CD4-positive, CD25-positive, alpha-beta regulatory T cell (primary cell): ENCODE measurements around the gene CHST11. TPM values are rescaled to one million over a fixed set of nuclear protein-coding genes. Genes with fewer than 3 reads are reported as not detected.
A peak's percentile ranks its signal among the peaks of the same experiment; 100 is the strongest.

Source experiments
- ATAC-seq, 2 donors: fragments of 150-1000 bp; cut with Tn5 transposase; one replicate each; pipeline ENCODE4 v1.10.0; 2021; ENCODE audit warnings: low read depth in 2 of 2, moderate number of reproducible peaks in 2 of 2, moderate library complexity in 1 of 2
- DNase-seq, 3 donors: peaks; one replicate each; pipeline versions ENCODE4 v3.0.0 to v3.0.0-alpha.2; 2012 to 2022; ENCODE audit warnings: mixed read lengths in 1 of 3
- H3K27ac ChIP-seq: one replicate; pipeline ENCODE4 v1.7.0; 2013; ENCODE audit warnings: mild to moderate bottlenecking, low read length; ENCODE audit not compliant: insufficient read depth, poor library complexity, severe bottlenecking
- H3K27me3 ChIP-seq: one replicate; pipeline ENCODE4 v1.7.0; 2013; ENCODE audit warnings: low read length; ENCODE audit not compliant: control insufficient read depth, insufficient read depth
- H3K36me3 ChIP-seq: one replicate; pipeline ENCODE4 v1.7.0; 2013; ENCODE audit warnings: mild to moderate bottlenecking, low read length, moderate library complexity; ENCODE audit not compliant: control insufficient read depth, insufficient read depth
- H3K4me1 ChIP-seq: 2 replicates; pipeline ENCODE4 v1.7.0; 2013; ENCODE audit warnings: mild to moderate bottlenecking, low read length; ENCODE audit not compliant: insufficient read depth, control insufficient read depth, poor library complexity, severe bottlenecking
- H3K4me3 ChIP-seq: one replicate; pipeline ENCODE4 v1.7.0; 2013; ENCODE audit warnings: low read depth, mild to moderate bottlenecking, low read length, moderate library complexity
- H3K9me3 ChIP-seq, 2 experiments: 1 replicate in 1 of 2; 2 replicates in 1 of 2; pipeline ENCODE4 v1.7.0; 2013; ENCODE audit warnings: low read length in 2 of 2, mild to moderate bottlenecking in 1 of 2, moderate library complexity in 1 of 2; ENCODE audit not compliant: control insufficient read depth in 2 of 2
- H3K27ac Mint-ChIP-seq, 3 donors: one replicate each; pipeline ENCODE4 v1.8.0; 2020 to 2022; ENCODE audit warnings: mild to moderate bottlenecking in 3 of 3, mixed read lengths in 3 of 3, moderate library complexity in 2 of 3
- H3K27me3 Mint-ChIP-seq: one replicate; pipeline ENCODE4 v1.8.0; 2022; ENCODE audit warnings: mild to moderate bottlenecking, mixed read lengths
- H3K36me3 Mint-ChIP-seq: one replicate; pipeline ENCODE4 v1.8.0; 2020; ENCODE audit warnings: mixed read lengths
- H3K4me1 Mint-ChIP-seq, 4 donors: one replicate each; pipeline ENCODE4 v1.8.0; 2020 to 2022; ENCODE audit warnings: mixed read lengths in 4 of 4, mild to moderate bottlenecking in 1 of 4
- H3K4me3 Mint-ChIP-seq, 4 donors: one replicate each; pipeline ENCODE4 v1.8.0; 2020 to 2022; ENCODE audit warnings: mild to moderate bottlenecking in 4 of 4, mixed read lengths in 4 of 4, moderate library complexity in 3 of 4
- H3K9me3 Mint-ChIP-seq, 7 donors: one replicate each; pipeline ENCODE4 v1.8.0; 2020 to 2022; ENCODE audit warnings: mixed read lengths in 7 of 7, mild to moderate bottlenecking in 3 of 7, moderate library complexity in 2 of 7
- polyA plus RNA-seq, 4 donors: library from polyadenylated mRNA; unstranded; fragments of 300-500 nt; fragmentation: Illumina TruSeq; gene quantifications; one replicate each; pipeline ENCODE4 v1.2.3, GENCODE V29; 2021
- total RNA-seq: library from RNA; stranded (reverse); gene quantifications from one replicate; pipeline ENCODE4 v1.2.3, GENCODE V29; 2022

CHST11 gene
- total and polyA plus RNA-seq, 5 donors from 2014 or later = 70.2 to 192 (median 105) TPM

DNA sequence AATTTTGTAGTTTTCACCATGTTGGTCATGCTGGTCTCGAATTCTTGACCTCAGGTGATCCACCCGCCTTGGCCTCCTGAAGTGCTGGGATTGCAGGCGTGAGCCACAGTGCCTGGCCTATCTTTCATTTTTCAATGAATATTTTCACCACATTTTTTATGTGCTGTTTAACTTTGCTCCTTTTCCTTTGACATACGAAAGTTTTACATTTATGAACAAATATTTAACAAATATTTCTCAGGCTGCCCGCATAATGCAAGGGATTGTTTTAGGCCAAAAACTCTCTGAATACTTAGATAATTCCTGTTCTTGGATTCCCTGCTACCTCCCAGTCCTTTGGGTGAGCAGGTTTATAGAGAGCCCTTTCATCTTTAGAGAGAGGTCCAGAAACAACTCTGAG is 8.7 kb upstream of the CHST11 start:
- Mint-ChIP-seq H3K4me1 (peaks cover 0 to 3% (median under 1%) of the 10 kb centered on the region in 4 donors), H3K27ac (no peak overlapping the region), H3K4me3 (no peak overlapping the region), H3K36me3 (no peaks in the 10 kb centered on the region), H3K9me3 (peaks cover 0 to 4% (median 0%) of the 10 kb centered on the region in 7 donors), H3K27me3 (no peaks in the 10 kb centered on the region)
- Histone ChIP-seq H3K27ac (no peak overlapping the region), H3K4me1 (no peaks in the 10 kb centered on the region), H3K36me3 (no peaks in the 10 kb centered on the region), H3K4me3 (no peak overlapping the region), H3K9me3 (peaks cover 0 to 6% of the 10 kb centered on the region in 2 experiments), H3K27me3 (no peaks in the 10 kb centered on the region)
- ATAC-seq = no peak
- DNase-seq = no peak

DNA sequence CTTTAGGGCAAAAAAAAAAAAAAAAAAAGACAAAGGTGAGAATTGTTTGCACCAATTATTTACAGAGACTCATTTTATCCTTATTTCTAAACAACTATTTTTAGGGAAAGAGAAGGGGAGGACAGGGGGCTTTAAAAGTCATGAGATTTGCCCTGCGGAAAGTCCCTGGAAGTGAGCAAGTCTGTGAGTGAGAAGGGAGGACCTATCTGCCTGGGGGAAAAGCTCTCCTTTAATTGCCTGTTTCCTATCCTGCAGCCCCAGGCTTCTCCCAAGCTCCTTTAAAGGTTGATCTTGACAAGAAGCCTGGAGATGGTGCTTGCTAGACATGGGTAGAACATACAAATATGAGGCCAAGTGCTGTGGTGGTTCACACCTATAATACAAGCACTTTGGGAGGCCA is 8.3 kb upstream of the CHST11 start:
- Mint-ChIP-seq H3K9me3 (peaks cover 0 to 4% (median 0%) of the 10 kb centered on the region in 7 donors), H3K36me3 (no peaks in the 10 kb centered on the region), H3K27ac (no peak overlapping the region), H3K27me3 (no peaks in the 10 kb centered on the region), H3K4me3 (no peak overlapping the region), H3K4me1 (peaks cover 0 to 5% (median 1%) of the 10 kb centered on the region in 4 donors)
- DNase-seq = no peak
- no peak for ATAC-seq
- no peaks in the 10 kb centered on the region for H3K27me3 ChIP-seq
- no peak overlapping the region for H3K27ac ChIP-seq
- H3K36me3 ChIP-seq = no peaks in the 10 kb centered on the region
- no peaks in the 10 kb centered on the region for H3K4me1 ChIP-seq
- H3K9me3 ChIP-seq = peaks cover 0 to 6% of the 10 kb centered on the region in 2 experiments
- H3K4me3 ChIP-seq = no peak overlapping the region

DNA sequence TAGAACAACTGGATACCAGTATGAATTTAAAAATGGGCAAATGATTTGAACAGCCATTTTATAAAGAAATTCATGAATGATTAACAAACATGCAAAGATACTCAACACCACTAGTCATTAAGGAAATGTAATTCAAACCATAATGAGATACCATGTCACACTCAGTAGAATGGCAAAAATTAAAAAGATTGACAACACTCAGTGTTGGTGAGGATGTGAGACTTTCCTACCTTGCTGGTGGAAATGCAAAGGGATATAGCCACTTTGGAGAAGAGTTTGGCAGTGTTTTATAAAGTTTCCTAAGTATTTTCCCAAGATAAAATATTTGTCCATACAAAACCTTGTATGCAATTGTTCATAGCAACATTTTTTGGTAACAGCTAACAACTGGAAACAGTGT is 6.0 kb upstream of the CHST11 start:
- peaks cover 5% of the 10 kb centered on the region for H3K4me1 ChIP-seq
- H3K36me3 ChIP-seq = no peaks in the 10 kb centered on the region
- ATAC-seq (no peak), DNase-seq (no peak)
- no peaks in the 10 kb centered on the region for H3K27me3 Mint-ChIP-seq
- no peak overlapping the region for H3K4me3 Mint-ChIP-seq
- H3K36me3 Mint-ChIP-seq = no peaks in the 10 kb centered on the region
- no peaks in the 10 kb centered on the region for H3K27me3 ChIP-seq
- peaks cover 13 to 21% (median 13%) of the 10 kb centered on the region in 4 donors for H3K4me1 Mint-ChIP-seq
- H3K9me3 ChIP-seq = peaks cover 0 to 6% of the 10 kb centered on the region in 2 experiments
- no peak overlapping the region for H3K27ac Mint-ChIP-seq
- no peak overlapping the region for H3K27ac ChIP-seq
- no peak overlapping the region for H3K4me3 ChIP-seq
- peaks cover 0 to 4% (median 0%) of the 10 kb centered on the region in 7 donors for H3K9me3 Mint-ChIP-seq

DNA sequence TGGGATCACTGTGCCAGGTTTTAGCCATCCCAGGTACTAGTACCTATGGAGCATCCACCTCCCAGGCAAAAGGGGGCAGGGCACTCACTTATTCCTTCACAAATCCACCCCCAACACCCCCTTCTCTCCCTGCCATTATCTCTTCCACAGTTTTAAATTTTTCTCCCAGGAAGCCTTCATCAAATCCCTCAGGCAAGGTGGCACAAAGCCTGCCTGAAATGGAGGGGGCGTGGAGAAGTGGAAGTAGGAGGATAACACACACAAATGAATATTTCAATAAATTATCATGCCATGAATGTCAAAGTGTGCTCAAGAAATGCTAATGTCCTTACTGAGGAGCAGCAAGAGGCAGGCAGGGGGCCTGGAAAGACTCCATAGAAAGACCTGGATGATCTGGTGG is 4.7 kb upstream of the CHST11 start:
- Mint-ChIP-seq H3K27ac (no peak overlapping the region), H3K27me3 (no peaks in the 10 kb centered on the region), H3K4me3 (peak overlapping the region in 1 of 4 donors; percentile 21), H3K4me1 (peaks cover 15 to 23% (median 20%) of the 10 kb centered on the region in 4 donors), H3K36me3 (no peaks in the 10 kb centered on the region), H3K9me3 (peaks cover 0 to 4% (median 0%) of the 10 kb centered on the region in 7 donors)
- no peak for ATAC-seq
- H3K4me3 ChIP-seq = no peak overlapping the region
- H3K9me3 ChIP-seq = peaks cover 0 to 6% of the 10 kb centered on the region in 2 experiments
- H3K27ac ChIP-seq = no peak overlapping the region
- DNase-seq = no peak
- no peaks in the 10 kb centered on the region for H3K36me3 ChIP-seq
- peaks cover 17% of the 10 kb centered on the region for H3K4me1 ChIP-seq
- no peaks in the 10 kb centered on the region for H3K27me3 ChIP-seq

DNA sequence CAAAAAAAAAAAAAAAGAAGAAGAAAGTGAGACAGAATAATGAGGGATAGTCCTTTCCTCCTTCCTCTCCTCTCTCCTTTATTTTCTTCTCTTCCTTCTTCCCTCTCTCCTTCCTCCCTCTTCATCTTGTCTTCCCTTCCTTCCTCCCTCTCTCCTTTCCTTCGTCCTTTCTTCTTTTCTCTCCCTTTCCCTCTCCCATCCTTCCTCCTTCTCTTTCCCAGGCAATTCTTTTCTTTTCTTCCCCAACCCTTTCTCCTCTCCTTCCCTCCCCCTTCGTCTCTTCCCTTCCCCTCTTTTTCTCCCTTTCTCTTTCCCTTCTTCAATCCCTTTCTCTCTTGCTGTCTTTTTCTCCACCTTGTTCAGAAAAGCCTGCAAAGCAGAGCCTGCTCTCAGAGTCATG is 3.6 kb upstream of the CHST11 start:
- DNase-seq = no peak
- H3K27ac Mint-ChIP-seq = no peak overlapping the region

DNA sequence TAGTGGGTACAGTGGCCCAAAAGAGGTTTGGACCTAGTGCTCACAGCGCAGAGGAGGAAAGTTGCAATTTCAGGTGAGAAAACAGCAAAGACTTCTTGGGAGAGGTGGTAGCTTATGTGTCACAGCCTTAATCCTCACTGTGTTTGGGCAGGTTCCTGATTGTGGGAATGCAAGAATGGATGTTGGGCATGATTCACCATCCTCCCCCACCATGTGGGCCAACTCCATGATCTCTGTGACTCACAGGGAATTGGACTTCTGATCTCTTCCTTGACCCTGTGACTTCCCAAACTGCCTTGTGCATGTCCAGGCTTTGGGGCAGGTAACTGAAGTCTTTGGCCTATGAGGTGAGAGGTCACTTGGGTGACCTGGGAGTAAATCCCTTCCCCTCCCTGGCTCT is 1.8 kb upstream of the CHST11 start:
- Histone ChIP-seq H3K27ac (no peak overlapping the region), H3K36me3 (no peaks in the 10 kb centered on the region), H3K4me1 (peaks cover 25% of the 10 kb centered on the region), H3K27me3 (no peaks in the 10 kb centered on the region), H3K9me3 (peaks cover 0 to 6% of the 10 kb centered on the region in 2 experiments), H3K4me3 (peak overlapping the region; percentile 68)
- Mint-ChIP-seq H3K4me1 (peaks cover 15 to 30% (median 23%) of the 10 kb centered on the region in 4 donors), H3K36me3 (peaks cover under 1% of the 10 kb centered on the region), H3K27ac (peak overlapping the region in 2 of 3 donors; percentile 52 to 92), H3K9me3 (peaks cover 0 to 4% (median 0%) of the 10 kb centered on the region in 7 donors), H3K27me3 (no peaks in the 10 kb centered on the region), H3K4me3 (peak overlapping the region; percentile 90 to 96 (median 92))
- DNase-seq (no peak), ATAC-seq (no peak)

More for the DNA sequence above, 3.6 kb upstream of the CHST11 start:
- H3K4me3 Mint-ChIP-seq = peak overlapping the region in 2 of 4 donors; percentile 92 to 93
- no peak overlapping the region for H3K27ac ChIP-seq
- no peaks in the 10 kb centered on the region for H3K36me3 ChIP-seq
- H3K27me3 Mint-ChIP-seq = no peaks in the 10 kb centered on the region
- H3K27me3 ChIP-seq = no peaks in the 10 kb centered on the region
- H3K4me1 Mint-ChIP-seq = peaks cover 15 to 27% (median 20%) of the 10 kb centered on the region in 4 donors
- no peaks in the 10 kb centered on the region for H3K36me3 Mint-ChIP-seq
- H3K9me3 Mint-ChIP-seq = peaks cover 0 to 4% (median 0%) of the 10 kb centered on the region in 7 donors
- no peak for ATAC-seq
- H3K4me3 ChIP-seq = no peak overlapping the region
- H3K9me3 ChIP-seq = peaks cover 0 to 6% of the 10 kb centered on the region in 2 experiments
- H3K4me1 ChIP-seq = peaks cover 17% of the 10 kb centered on the region

DNA sequence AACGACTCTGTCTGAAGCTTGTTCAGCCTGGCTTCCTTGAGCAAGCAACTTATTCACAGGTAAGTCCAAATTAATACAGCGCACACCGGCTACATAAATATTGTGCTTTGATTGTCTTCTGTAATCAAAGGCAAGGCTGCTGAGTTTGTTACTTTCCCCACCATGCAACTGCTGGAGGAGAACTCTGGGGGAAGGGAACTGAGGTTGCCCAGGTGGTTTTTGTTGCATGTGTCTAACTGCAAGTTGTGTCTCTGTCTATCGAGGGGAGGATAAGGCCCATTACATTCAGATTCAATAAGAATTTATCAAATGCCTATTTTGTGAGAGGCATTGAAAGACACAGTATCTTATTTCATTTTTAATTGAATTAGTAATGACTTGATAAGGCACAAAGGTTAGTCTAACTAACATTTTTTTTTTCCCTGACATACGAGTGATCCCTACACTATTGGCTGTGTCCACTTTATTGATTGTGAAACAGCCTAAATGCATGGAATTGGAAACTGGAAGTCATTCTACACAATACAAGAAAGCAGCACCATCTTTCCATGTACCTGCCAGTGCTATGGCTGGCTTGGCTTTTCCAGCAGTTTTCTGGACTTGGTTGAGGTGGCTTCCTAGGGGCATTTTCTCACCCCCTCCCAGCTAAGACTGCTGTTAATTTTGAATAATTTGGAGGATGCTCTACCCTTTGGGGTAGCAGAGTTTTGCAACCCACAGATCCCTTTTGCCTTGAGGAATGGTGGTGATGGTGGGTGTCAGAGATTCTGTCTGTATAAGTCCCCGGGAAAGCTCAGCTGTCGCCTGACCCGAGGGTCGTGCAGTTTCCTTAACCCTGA is 951 bp upstream of the CHST11 start:
- H3K4me3 Mint-ChIP-seq = peak overlapping the region; percentile 90 to 96 (median 92)
- H3K27me3 Mint-ChIP-seq = no peaks in the 10 kb centered on the region
- peaks cover 0 to 4% of the 10 kb centered on the region in 2 experiments for H3K9me3 ChIP-seq
- peaks cover 0 to 4% (median 0%) of the 10 kb centered on the region in 7 donors for H3K9me3 Mint-ChIP-seq
- H3K4me1 Mint-ChIP-seq = peaks cover 15 to 35% (median 28%) of the 10 kb centered on the region in 4 donors
- no peaks in the 10 kb centered on the region for H3K36me3 ChIP-seq
- H3K27ac Mint-ChIP-seq = peak overlapping the region; percentile 32 to 92 (median 83)
- no peaks in the 10 kb centered on the region for H3K27me3 ChIP-seq
- H3K27ac ChIP-seq = no peak overlapping the region
- ATAC-seq (no peak), DNase-seq (peak in 1 of 3 donors; percentile 25)
- peaks cover 3% of the 10 kb centered on the region for H3K36me3 Mint-ChIP-seq
- H3K4me1 ChIP-seq = peaks cover 33% of the 10 kb centered on the region
- H3K4me3 ChIP-seq = peak overlapping the region; percentile 68
